ENCODE results near the gene CEP295NL.

The CEP295NL gene

GRCh38 chr17:78862073-78863023, 40.7 kb downstream of the CEP295NL start:
- Histone ChIP-seq H3K4me3 (ENCODE audit: low read depth, low read length) (peak overlapping the region; percentile 28), H3K27me3 (ENCODE audit: insufficient read depth, low read length) (no peaks in the 10 kb centered on the region), H3K27ac (ENCODE audit: low read depth, low read length) (peak overlapping the region; percentile 95), H3K36me3 (ENCODE audit: insufficient read depth, low read length) (peaks cover 4% of the 10 kb centered on the region), H2AFZ (ENCODE audit: low read length, unreplicated experiment) (no peak overlapping the region), H3K79me2 (ENCODE audit: control insufficient read depth, insufficient read depth, low read length, unreplicated experiment) (peaks cover 3% of the 10 kb centered on the region), H3K4me1 (ENCODE audit: control insufficient read depth, insufficient read depth, low read length, unreplicated experiment) (peaks cover 26% of the 10 kb centered on the region)

GRCh38 chr17:78861229-78861628, 41.8 kb downstream of the CEP295NL start:
- H3K4me3 ChIP-seq (ENCODE audit: low read depth, low read length): no peak overlapping the region
- no peaks in the 10 kb centered on the region for H3K27me3 ChIP-seq (ENCODE audit: insufficient read depth, low read length)
- H3K27ac ChIP-seq (ENCODE audit: low read depth, low read length): peak overlapping the region; percentile 95
- H3K79me2 ChIP-seq (ENCODE audit: control insufficient read depth, insufficient read depth, low read length, unreplicated experiment): peaks cover 3% of the 10 kb centered on the region
- no peak overlapping the region for H2AFZ ChIP-seq (ENCODE audit: low read length, unreplicated experiment)
- H3K36me3 ChIP-seq (ENCODE audit: insufficient read depth, low read length): peaks cover 4% of the 10 kb centered on the region
- H3K4me1 ChIP-seq (ENCODE audit: control insufficient read depth, insufficient read depth, low read length, unreplicated experiment): peaks cover 20% of the 10 kb centered on the region

GRCh38 chr17:78859051-78859450, 44.0 kb downstream of the CEP295NL start:
- Histone ChIP-seq H3K4me1 (ENCODE audit: control insufficient read depth, insufficient read depth, low read length, unreplicated experiment) (peaks cover 15% of the 10 kb centered on the region), H3K27me3 (ENCODE audit: insufficient read depth, low read length) (no peaks in the 10 kb centered on the region), H3K4me3 (ENCODE audit: low read depth, low read length) (no peak overlapping the region), H3K79me2 (ENCODE audit: control insufficient read depth, insufficient read depth, low read length, unreplicated experiment) (no peaks in the 10 kb centered on the region), H2AFZ (ENCODE audit: low read length, unreplicated experiment) (no peak overlapping the region), H3K27ac (ENCODE audit: low read depth, low read length) (no peak overlapping the region), H3K36me3 (ENCODE audit: insufficient read depth, low read length) (peaks cover 4% of the 10 kb centered on the region)

- Histone ChIP-seq H3K4me3 (ENCODE audit: low read depth, low read length) (no peak overlapping the region), H3K27ac (ENCODE audit: low read depth, low read length) (no peak overlapping the region), H3K27me3 (ENCODE audit: insufficient read depth, low read length) (no peaks in the 10 kb centered on the region), H3K36me3 (ENCODE audit: insufficient read depth, low read length) (no peaks in the 10 kb centered on the region), H3K4me1 (ENCODE audit: control insufficient read depth, insufficient read depth, low read length, unreplicated experiment) (peaks cover 9% of the 10 kb centered on the region), H2AFZ (ENCODE audit: low read length, unreplicated experiment) (no peak overlapping the region), H3K79me2 (ENCODE audit: control insufficient read depth, insufficient read depth, low read length, unreplicated experiment) (no peaks in the 10 kb centered on the region)
Observed at GRCh38 chr17:78857266-78857665, 45.7 kb downstream of the CEP295NL start.

- Histone ChIP-seq H2AFZ (ENCODE audit: low read length, unreplicated experiment) (no peak overlapping the region), H3K4me1 (ENCODE audit: control insufficient read depth, insufficient read depth, low read length, unreplicated experiment) (no peaks in the 10 kb centered on the region), H3K27me3 (ENCODE audit: insufficient read depth, low read length) (no peaks in the 10 kb centered on the region), H3K36me3 (ENCODE audit: insufficient read depth, low read length) (no peaks in the 10 kb centered on the region), H3K4me3 (ENCODE audit: low read depth, low read length) (no peak overlapping the region), H3K79me2 (ENCODE audit: control insufficient read depth, insufficient read depth, low read length, unreplicated experiment) (no peaks in the 10 kb centered on the region), H3K27ac (ENCODE audit: low read depth, low read length) (no peak overlapping the region)
Observed at GRCh38 chr17:78855561-78856165, 47.3 kb downstream of the CEP295NL start.

GRCh38 chr17:78854508-78854907, 48.5 kb downstream of the CEP295NL start:
- Histone ChIP-seq H3K27me3 (ENCODE audit: insufficient read depth, low read length) (no peaks in the 10 kb centered on the region), H3K4me3 (ENCODE audit: low read depth, low read length) (no peak overlapping the region), H3K36me3 (ENCODE audit: insufficient read depth, low read length) (no peaks in the 10 kb centered on the region), H3K79me2 (ENCODE audit: control insufficient read depth, insufficient read depth, low read length, unreplicated experiment) (no peaks in the 10 kb centered on the region), H3K27ac (ENCODE audit: low read depth, low read length) (no peak overlapping the region), H3K4me1 (ENCODE audit: control insufficient read depth, insufficient read depth, low read length, unreplicated experiment) (no peaks in the 10 kb centered on the region), H2AFZ (ENCODE audit: low read length, unreplicated experiment) (no peak overlapping the region)

GRCh38 chr17:78853926-78854394, 49.0 kb downstream of the CEP295NL start:
- no peaks in the 10 kb centered on the region for H3K79me2 ChIP-seq (ENCODE audit: control insufficient read depth, insufficient read depth, low read length, unreplicated experiment)
- H2AFZ ChIP-seq (ENCODE audit: low read length, unreplicated experiment): no peak overlapping the region
- no peak overlapping the region for H3K4me3 ChIP-seq (ENCODE audit: low read depth, low read length)
- no peaks in the 10 kb centered on the region for H3K27me3 ChIP-seq (ENCODE audit: insufficient read depth, low read length)
- H3K36me3 ChIP-seq (ENCODE audit: insufficient read depth, low read length): no peaks in the 10 kb centered on the region
- H3K27ac ChIP-seq (ENCODE audit: low read depth, low read length): no peak overlapping the region
- no peaks in the 10 kb centered on the region for H3K4me1 ChIP-seq (ENCODE audit: control insufficient read depth, insufficient read depth, low read length, unreplicated experiment)

- Histone ChIP-seq H3K4me3 (ENCODE audit: low read depth, low read length) (no peak overlapping the region), H3K27me3 (ENCODE audit: insufficient read depth, low read length) (no peaks in the 10 kb centered on the region), H3K79me2 (ENCODE audit: control insufficient read depth, insufficient read depth, low read length, unreplicated experiment) (no peaks in the 10 kb centered on the region), H2AFZ (ENCODE audit: low read length, unreplicated experiment) (no peak overlapping the region), H3K4me1 (ENCODE audit: control insufficient read depth, insufficient read depth, low read length, unreplicated experiment) (no peaks in the 10 kb centered on the region), H3K36me3 (ENCODE audit: insufficient read depth, low read length) (no peaks in the 10 kb centered on the region), H3K27ac (ENCODE audit: low read depth, low read length) (no peak overlapping the region)
Observed at GRCh38 chr17:78852709-78853121, 50.3 kb downstream of the CEP295NL start.

- no peak overlapping the region for H3K27ac ChIP-seq (ENCODE audit: low read depth, low read length)
Observed at GRCh38 chr17:78849026-78849425, 54.0 kb downstream of the CEP295NL start.

GRCh38 chr17:78847052-78847451, 55.9 kb downstream of the CEP295NL start:
- no peak overlapping the region for H3K27ac ChIP-seq (ENCODE audit: low read depth, low read length)
- no peak overlapping the region for H3K4me3 ChIP-seq (ENCODE audit: low read depth, low read length)
- H3K36me3 ChIP-seq (ENCODE audit: insufficient read depth, low read length): no peaks in the 10 kb centered on the region
- peaks cover 10% of the 10 kb centered on the region for H3K4me1 ChIP-seq (ENCODE audit: control insufficient read depth, insufficient read depth, low read length, unreplicated experiment)
- H3K27me3 ChIP-seq (ENCODE audit: insufficient read depth, low read length): no peaks in the 10 kb centered on the region
- H3K79me2 ChIP-seq (ENCODE audit: control insufficient read depth, insufficient read depth, low read length, unreplicated experiment): no peaks in the 10 kb centered on the region
- no peak overlapping the region for H2AFZ ChIP-seq (ENCODE audit: low read length, unreplicated experiment)

More at GRCh38 chr17:78849026-78849425, 54.0 kb downstream of the CEP295NL start:
- Histone ChIP-seq H3K4me1 (ENCODE audit: control insufficient read depth, insufficient read depth, low read length, unreplicated experiment) (peaks cover 8% of the 10 kb centered on the region), H3K27me3 (ENCODE audit: insufficient read depth, low read length) (no peaks in the 10 kb centered on the region), H3K79me2 (ENCODE audit: control insufficient read depth, insufficient read depth, low read length, unreplicated experiment) (no peaks in the 10 kb centered on the region), H2AFZ (ENCODE audit: low read length, unreplicated experiment) (no peak overlapping the region), H3K4me3 (ENCODE audit: low read depth, low read length) (no peak overlapping the region), H3K36me3 (ENCODE audit: insufficient read depth, low read length) (no peaks in the 10 kb centered on the region)
